Stimulated activated CD4-positive, alpha-beta T cell treated with anti-CD3 and anti-CD28 coated beads, Interleukin-12 subunit alpha, Interleukin-12 subunit beta, amount 100 ng/mL, for 48 hours (primary cell): ENCODE measurements around the gene SLC13A1.

ENCODE experiments used
- DNase-seq, 3 donors: peaks; one replicate each; pipeline ENCODE4 v3.0.0-alpha.2; 2020; ENCODE audit warnings: low read depth in 2 of 3, low spot score in 1 of 3

Gene SLC13A1

DNA sequence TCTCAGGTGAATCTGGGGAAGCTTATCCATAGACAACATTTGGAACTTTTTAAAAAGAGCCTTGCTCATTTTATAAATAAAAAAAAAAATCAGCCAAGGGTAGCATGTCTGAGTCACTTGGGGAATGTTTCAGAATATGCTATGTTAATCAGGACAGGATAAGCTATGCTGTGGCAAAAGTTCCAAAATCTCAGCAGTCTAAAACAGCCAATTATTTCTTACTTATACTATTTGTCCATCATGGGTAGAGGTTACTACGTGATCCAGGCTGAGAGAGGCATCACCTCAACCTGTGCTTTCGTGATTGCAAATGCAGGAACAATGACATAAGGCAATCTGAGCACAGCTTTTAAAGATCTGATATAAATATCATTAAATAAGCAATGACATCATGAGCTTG, 6.5 kb downstream of the SLC13A1 start:
- DNase-seq = no peak

DNA sequence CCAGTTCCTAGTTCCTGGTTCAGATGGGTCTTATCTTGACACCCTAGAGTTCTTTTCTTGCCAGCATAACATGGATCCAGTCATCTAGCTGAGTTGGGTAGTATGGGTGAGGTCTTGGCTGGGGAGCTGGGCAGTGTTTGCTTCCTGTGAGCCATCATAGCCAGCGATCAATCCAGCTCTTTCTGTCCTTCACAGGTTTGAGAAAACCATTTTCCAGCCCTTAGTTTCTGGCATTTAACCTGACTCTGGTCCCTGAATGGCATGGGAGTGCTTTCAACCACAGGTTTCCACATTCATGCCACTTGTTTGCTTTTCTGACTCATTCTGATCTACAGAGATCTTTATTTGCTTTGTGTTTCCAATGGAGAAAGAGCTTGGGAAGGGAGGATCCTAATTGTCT, 8.6 kb downstream of the SLC13A1 start:
- DNase-seq = no peak

DNA sequence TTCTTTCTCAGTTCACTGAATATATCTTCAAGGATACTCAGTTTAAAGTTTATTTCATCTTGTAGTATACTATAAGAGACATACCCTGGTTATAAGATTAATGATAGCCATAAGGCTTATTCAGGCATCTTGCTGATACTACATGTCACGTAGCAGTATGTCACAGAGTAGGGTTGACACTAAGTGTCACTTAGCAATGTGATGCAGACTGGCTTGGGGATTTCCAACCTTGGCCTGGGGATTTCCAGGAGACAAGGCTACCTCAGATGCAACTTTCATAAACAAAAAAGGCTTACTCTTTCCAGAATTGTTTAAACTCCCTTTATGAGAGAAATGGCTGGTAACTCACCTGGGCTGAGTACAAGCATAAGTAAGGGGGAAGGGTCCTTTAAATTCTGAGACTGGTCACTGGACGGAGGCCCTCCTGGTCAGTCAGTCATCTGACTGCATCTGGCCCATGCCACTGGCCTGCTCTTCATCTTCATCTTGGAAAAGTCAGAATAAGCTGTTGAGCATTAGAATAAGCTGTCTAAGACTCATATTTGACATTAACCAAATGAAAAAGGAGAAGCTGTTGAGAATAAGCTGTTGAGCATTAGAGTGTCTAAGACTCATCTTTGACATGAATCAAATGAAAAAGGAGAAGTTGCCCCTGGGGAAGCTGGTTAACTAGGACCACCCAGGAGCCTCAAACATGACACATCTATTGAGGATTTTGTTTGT, 9.5 kb downstream of the SLC13A1 start:
- no peak for DNase-seq

DNA sequence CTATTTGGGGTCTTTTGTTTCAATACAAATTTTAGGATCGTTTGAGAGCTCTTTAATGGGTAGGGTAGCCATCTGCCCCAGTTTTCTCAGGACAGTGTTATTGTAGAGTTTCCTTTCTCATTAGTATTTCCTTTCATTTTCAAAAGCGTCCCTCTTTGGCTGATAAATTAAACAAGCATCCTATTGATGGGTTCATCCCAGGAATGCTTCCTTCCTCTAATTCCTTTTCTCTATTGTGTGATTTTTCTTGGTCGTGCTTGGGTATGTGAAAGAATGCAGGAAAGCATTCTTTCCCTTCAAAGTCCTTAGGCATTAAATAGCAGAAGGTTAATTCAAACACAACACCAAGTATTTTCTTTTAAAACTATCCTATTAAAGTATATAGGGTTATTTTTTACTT, 14.0 kb downstream of the SLC13A1 start:
- DNase-seq = no peak

DNA sequence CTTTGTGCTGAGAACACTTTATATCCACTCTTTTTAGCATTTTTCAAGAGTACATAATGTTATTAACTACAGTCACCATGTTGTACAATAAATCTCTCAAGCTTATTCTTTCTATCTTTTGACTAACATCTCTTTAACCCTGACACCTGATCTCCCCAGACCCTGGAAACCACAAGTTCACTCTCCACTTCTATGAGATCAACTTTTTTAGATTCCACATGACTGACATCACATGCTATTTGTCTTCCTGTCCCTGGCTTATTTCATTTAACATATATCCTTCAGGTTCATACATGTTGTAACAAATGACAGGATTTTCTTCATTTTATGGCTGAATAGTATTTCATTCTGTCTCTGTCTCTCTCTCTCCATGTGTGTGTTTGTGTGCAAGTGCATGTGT, 15.5 kb downstream of the SLC13A1 start:
- DNase-seq = no peak

DNA sequence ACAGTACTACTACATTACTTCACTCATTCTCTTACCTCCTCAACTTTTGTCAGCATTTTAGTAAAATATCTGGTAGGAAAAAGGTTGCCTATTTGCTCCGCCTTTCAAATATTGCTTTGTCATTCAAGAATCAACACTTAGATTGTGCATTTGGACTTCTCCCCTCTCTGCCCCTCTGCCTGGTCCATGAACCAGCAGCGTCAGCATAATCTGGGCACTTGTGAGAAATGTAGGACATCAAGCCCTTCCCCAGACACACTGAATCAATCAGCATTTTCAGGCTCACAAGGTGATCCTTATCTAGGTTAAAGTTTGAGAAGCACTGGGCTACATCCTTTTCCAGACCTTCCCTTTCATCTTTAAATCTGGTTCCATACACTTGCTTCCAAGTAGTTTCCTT, 16.3 kb downstream of the SLC13A1 start:
- DNase-seq = no peak

DNA sequence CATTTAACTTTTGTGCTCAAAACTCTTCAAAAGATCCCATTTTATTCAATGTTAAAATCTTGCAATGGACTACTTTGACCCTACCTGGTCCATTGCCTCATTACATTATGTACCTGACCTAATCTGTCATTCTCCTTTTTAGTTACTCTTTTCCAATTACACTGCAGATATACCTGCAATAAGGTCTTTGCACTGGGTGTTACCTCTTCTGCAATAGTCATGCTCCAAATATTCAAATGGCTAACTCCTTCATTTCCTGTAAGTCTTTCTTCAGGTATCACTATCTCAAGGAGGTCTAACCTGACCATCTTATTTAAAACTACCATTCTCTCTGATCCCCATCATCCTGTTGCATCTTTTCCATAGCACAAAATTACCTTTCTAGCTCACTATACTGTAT, 22.3 kb downstream of the SLC13A1 start:
- DNase-seq = no peak

DNA sequence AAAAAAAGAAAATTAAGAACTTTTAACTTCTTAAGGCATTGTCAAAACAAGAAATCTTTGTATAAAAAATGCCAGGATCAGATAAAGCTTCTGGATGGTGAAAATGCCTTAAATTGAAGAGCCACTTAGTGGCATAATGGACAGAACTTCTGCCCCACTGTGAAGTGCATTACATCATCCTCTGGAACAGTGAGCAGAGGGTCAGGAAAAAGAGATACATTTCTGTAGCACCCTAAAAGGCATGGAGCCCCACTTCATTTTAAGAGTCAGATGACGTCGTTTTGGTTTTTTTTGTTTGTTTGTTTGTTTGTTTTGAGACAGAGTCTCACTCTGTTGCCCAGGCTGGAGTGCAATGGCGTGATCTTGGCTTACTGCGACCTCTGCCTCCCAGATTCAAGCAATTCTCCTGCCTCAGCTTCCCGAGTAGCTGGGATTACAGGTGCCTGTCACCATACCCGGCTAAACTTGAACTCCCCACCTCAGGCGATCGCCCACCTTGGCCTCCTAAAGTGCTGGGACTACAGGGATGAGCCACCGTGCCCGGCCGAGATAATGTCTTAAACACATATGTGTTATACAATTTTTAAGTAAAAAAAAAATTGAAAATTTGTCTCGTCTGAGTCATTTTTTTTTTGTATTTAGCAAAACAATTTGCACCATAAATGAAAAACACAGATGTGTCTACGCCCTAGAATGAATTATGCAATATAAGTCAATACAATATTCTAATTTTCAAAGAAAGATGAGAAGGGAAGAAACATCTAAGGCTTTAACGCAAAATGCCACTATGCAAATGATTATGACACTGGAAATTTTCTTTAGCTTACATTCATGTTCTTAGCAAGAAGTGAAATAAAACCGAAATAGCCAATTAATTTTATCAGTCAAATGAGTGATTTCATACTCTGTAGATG, 29.2 kb downstream of the SLC13A1 start:
- no peak for DNase-seq

DNA sequence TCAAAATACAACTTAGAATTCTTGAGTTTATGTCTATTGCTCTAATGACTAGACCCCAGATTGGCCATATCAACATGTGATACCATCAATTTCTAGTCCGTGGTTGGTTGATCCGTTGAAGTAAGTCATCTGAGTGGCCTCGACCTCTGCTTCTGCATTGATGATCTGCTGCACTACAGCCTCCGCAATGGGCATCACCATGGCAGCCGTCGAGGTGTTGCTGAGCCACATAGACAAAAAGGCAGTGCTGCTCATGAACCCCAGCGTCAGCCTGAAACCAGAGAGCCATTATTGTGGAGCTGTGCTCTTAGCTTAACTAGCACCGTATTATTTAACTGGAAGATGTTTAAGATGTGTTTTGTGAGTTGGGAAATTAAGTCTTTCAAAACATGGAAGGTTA, 30.7 kb downstream of the SLC13A1 start:
- DNase-seq = no peak

DNA sequence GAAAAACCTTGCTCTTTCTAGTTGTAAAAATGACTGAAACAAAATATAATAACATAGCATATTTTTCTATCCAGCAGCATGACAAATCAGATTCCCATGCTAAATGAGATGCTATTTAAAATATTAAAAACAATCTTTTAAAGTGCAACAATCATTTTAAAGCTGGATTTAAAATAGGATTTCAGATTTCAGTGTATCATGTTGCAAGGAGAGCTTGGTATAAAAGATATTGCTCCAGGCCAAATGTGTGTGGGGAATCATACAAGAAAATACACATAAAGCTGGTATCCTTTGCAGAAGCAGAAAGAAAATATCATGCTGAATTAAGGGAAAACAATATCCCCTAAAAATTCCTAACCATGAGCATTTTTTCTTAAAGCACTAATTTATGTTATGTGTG, 42.2 kb downstream of the SLC13A1 start:
- DNase-seq = no peak

DNA sequence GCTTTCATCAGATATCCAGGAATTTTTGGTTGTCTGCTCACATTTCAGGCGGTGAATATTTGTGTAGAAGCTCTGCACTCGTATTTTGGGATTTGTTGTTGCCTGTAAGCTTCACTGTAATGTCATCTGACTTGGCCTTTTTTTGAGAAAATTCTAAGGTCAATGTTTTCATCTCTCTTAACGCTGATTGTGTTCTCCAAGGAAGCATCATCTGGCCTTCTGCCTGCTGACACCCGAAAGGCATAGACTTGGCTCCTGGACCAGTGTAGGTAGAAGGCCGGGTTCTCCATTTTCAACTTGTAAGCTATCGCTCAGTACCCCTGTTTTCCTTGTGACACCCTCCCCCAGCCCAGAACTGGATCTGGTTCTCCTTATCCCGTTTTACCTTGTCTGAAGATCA, 44.2 kb downstream of the SLC13A1 start:
- DNase-seq = no peak

DNA sequence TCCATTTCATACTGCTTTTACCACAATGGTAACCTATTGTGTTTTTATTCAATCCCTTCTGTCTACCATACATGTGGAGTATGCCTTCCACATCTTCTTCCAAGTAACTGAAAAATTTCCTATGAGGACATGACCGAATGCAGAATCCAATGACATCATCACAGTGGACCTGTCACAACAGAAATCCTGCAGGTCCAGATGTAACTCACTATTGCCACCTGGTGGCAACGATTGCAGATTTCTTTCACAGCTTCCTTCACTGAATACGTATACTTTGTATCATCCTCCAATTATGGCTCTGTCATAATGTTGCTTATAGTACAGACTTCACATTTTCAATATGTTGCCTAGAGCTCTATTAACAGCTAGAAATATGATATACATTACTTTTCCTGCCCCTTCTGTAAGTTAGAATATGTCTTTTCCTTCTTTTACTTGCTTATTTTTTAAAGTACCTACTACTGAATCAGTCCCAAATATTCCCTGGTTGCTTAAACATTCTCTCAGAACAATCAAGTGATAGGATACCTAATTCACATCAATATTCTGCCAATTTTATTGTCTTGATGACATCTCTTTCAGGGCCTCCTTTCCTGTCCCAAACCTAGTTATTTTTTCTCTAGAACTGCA, 45.4 kb downstream of the SLC13A1 start:
- DNase-seq = peak; percentile 5 to 45 (median 9)

DNA sequence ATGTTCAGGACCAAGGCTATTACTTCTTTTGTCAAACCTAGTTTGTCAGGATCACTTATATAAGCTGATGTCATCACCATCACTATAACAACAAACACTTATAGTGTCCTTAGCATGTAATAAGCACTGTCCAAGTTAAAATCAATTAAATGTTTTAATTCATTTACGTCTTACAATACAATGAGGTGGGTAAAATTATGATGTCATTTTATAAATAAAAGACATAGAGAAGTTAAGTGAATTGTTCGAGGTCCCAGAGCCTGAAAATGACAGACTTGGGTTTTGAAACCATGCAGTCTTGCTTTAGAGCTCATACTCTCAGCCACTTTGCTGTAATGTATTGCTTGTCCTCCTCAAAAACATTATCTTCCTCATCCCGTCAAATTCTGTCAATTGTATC, 48.3 kb downstream of the SLC13A1 start:
- DNase-seq = no peak

DNA sequence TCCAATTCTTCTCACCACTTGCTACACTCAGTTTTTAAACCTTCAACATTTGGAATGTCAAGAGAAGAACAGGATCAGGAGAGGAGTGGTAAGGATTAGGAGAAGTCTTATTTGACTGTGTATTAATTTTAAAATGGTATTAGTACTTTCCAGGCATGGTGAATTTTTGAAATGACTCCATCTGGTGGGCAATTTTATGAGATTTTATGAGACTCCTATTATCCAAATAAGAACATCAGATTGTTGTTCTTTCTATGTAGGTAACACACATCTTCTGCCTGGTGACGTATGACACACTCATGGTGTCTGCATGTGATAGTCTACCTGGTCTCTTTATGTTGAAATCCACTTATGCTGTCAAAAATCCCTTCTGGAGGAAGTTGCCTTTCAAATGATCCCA, 51.0 kb downstream of the SLC13A1 start:
- no peak for DNase-seq

DNA sequence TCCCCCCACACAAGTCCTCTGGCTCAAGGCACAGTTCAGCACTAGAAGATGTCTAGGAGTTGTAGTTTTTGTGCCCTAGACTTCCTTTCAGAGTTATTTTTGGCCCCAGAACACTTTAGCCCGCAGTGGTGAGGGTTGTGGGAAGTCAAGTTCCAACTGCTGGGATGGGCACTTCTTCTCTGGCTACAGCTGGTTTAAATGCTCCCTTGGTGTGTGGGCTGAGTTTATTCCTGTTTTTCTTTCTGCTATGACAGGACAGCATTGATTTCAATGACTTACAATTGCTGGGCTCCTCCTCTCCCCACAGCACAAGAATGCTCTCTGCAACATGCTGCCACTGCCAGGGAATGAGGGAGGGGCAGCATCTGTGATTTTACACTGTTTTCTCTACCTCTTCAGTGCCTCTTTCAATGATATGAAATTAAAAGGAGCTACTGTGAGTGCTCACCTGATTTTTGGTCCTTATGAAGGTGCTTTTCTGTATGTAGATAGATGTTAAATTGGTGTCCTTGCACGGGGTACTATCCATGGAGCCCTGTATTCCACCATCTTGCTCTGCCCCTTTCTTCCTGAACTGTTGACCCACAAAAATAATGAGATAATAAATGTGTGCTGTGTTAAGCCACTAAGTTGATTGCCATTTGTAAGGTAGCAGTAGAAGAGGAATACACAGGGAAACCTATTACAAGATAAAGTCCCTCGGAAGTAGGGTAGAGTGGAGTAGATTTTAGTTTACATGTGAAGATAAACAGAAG, 56.3 kb downstream of the SLC13A1 start:
- DNase-seq = no peak

DNA sequence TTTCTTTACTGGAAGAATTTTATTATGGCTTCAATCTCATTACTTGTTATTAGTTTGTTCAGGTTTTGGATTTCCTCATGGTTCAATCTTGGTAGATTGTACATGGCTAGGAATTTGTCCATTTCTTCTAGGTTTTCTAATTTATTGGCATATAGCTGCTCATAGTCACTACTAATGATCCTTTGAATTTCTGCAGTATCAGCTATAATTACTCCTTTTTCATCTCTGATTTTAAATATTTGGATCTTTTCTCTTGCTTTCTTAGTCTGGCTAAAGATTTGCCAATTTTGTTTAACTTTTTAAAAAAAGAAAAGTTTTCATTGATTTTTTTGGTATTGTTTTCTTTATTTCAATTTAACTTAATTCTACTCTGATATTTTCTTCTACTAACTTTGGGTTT, 59.2 kb downstream of the SLC13A1 start:
- DNase-seq = no peak

DNA sequence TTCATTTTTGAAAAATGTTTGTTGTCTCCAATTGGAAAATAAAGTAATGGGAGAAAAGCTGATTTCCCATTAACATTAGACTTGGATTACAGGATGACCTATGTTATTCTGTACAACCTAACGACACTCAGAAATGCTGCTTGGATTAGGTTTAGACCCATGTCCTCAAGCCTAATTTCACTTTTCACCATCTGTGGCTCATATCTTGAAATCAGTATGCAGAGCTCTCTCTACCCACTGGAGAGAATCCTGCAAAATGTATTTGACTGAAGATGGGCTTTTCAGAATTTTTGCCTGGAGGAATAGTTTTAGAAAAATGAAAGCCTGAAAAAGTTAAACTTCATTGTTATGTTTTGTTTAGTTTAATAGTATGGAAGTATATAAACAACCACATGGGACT, 63.8 kb downstream of the SLC13A1 start:
- no peak for DNase-seq

DNA sequence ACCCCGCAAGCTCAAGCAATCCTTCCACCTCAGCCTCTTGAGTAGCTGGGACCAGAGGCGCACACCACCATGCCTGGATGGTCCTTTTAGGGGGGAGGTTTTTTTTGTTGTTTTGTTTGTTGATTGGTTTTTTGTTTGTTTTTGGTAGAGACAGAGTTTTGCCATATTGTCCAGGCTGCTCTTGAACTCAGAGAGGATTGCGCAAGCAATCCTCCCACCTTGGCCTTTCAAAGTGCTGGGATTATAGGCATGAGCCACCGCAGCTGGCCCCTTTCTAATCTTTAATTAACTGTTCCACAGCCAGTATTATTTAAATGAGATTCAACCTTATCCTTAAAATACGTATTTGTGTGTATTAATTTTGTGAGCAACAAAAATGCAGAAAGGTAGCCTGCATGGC, 65.8 kb downstream of the SLC13A1 start:
- no peak for DNase-seq

DNA sequence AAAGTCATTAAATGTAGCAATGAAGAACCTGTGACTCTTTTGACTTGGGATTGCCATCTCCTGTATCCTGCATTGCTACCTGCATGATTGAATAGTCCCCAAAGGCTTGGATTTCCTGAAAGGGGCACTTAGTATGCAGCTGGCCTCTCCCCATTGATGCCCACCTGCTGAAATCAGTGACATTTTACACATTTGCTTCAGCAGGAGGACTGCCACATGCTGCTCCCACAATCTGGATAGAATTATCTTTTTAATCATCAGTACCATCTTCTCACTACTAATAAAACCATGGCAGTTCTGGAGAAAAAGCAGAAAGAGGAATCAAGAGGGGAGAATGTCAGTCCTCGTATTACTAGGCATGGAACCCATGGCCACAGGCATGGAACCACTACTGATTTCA, 67.8 kb downstream of the SLC13A1 start:
- no peak for DNase-seq

DNA sequence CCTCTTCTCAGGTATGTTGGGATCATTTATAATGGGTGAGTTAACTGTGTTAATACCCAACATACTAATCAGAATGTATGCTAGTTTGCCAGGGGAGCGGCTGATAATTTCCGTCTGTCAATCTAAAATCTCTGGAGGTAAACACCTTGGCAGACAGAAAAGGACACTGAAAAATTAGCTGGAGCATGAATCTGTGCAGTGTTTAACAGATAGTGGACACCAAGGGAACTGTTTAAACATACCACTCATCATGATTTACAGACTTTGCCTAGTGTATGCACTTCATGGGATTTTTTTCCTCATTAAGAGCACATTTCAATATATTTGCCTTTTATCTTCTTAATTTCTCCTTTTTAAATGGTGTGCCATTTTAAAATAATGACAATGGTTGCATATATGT, 68.2 kb downstream of the SLC13A1 start:
- DNase-seq = no peak

DNA sequence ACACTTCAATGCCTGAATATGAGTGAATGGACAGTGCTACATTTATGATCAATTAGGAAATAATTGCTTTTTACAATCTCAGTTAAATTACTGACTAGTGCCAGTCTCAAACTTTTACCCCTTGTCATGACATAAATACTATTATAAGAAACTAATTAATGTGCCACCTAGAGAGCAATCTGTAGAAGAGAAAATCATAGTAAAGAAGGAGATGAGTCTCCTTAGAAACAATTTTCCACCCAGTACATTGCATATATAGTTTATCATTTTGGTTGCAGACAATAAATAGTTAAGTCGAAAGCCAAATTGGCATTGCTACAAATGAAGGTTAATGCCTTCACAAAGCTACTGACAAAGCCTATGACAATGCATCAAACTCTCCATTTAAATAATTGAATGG, 68.6 kb downstream of the SLC13A1 start:
- no peak for DNase-seq
